HEK293 (cell line): ENCODE results near the gene PRSS33.

Source experiments
- GLI2 ChIP-seq: fragments of 450-650 bp; formaldehyde crosslinking; IDR thresholded peaks from 2 replicates; pipeline ENCODE4; 2017; ENCODE audit warnings: missing biosample characterization, missing genetic modification characterization, low read depth, borderline replicate concordance
- GLIS2 ChIP-seq: fragments of 450-650 bp; formaldehyde crosslinking; IDR thresholded peaks from 2 replicates; pipeline ENCODE4 v1.5.1; 2016; ENCODE audit warnings: missing biosample characterization, missing genetic modification characterization
- KLF10 ChIP-seq: fragments of 450-650 bp; IDR thresholded peaks from 2 replicates; pipeline ENCODE4 v1.5.1; 2018; ENCODE audit warnings: missing biosample characterization, mild to moderate bottlenecking, missing genetic modification characterization
- MYNN ChIP-seq: fragments of 450-650 bp; formaldehyde crosslinking; IDR thresholded peaks from 2 replicates; pipeline ENCODE4 v1.5.1; 2016; ENCODE audit warnings: missing biosample characterization, missing genetic modification characterization, borderline replicate concordance
- SP7 ChIP-seq: fragments of 450-650 bp; formaldehyde crosslinking; IDR thresholded peaks from 2 replicates; pipeline ENCODE4 v1.5.1; 2016; ENCODE audit warnings: missing biosample characterization, missing genetic modification characterization
- YY1 ChIP-seq: fragments of 450-650 bp; formaldehyde crosslinking; IDR thresholded peaks from 2 replicates; pipeline ENCODE4 v1.5.1; 2018; ENCODE audit warnings: missing biosample characterization, missing genetic modification characterization
- ZNF10 ChIP-seq: fragments of 450-650 bp; formaldehyde crosslinking; IDR thresholded peaks from 2 replicates; pipeline ENCODE4 v1.5.1; 2017; ENCODE audit warnings: missing biosample characterization, missing genetic modification characterization
- ZNF16 ChIP-seq: fragments of 450-650 bp; formaldehyde crosslinking; IDR thresholded peaks from 2 replicates; pipeline ENCODE4 v1.5.1; 2016; ENCODE audit warnings: low read depth, missing biosample characterization, missing genetic modification characterization
- ZNF19 ChIP-seq: fragments of 450-650 bp; formaldehyde crosslinking; IDR thresholded peaks from 2 replicates; pipeline ENCODE4; 2016; ENCODE audit warnings: missing biosample characterization, missing genetic modification characterization, low read depth
- ZNF324 ChIP-seq: fragments of 450-650 bp; formaldehyde crosslinking; IDR thresholded peaks from 2 replicates; pipeline ENCODE4 v1.5.1; 2016; ENCODE audit warnings: missing biosample characterization, missing genetic modification characterization
- ZNF335 ChIP-seq: fragments of 450-650 bp; formaldehyde crosslinking; conservative IDR thresholded peaks from 2 replicates; pipeline ENCODE4 v1.5.1; 2016; ENCODE audit warnings: missing biosample characterization, missing genetic modification characterization
- ZNF341 ChIP-seq: fragments of 450-650 bp; formaldehyde crosslinking; IDR thresholded peaks from 2 replicates; pipeline ENCODE4; 2016; ENCODE audit warnings: low read depth, missing biosample characterization, missing genetic modification characterization
- ZNF426 ChIP-seq: fragments of 450-650 bp; formaldehyde crosslinking; IDR thresholded peaks from 2 replicates; pipeline ENCODE4 v1.5.1; 2017; ENCODE audit warnings: missing biosample characterization, missing genetic modification characterization, mild to moderate bottlenecking, inconsistent platforms, moderate library complexity
- ZNF433 ChIP-seq: fragments of 450-650 bp; formaldehyde crosslinking; IDR thresholded peaks from 2 replicates; pipeline ENCODE4 v1.5.1; 2016; ENCODE audit warnings: missing biosample characterization, missing genetic modification characterization, low read depth
- ZNF510 ChIP-seq: fragments of 450-650 bp; formaldehyde crosslinking; IDR thresholded peaks from 2 replicates; pipeline ENCODE4 v1.5.1; 2018; ENCODE audit warnings: mild to moderate bottlenecking, missing genetic modification characterization, missing biosample characterization; ENCODE audit not compliant: insufficient replicate concordance
- ZNF513 ChIP-seq: fragments of 450-650 bp; IDR thresholded peaks from 2 replicates; pipeline ENCODE4 v1.5.1; 2018; ENCODE audit warnings: missing biosample characterization, missing genetic modification characterization
- ZNF521 ChIP-seq: fragments of 450-650 bp; formaldehyde crosslinking; IDR thresholded peaks from 2 replicates; pipeline ENCODE4 v1.5.1; 2017; ENCODE audit warnings: missing biosample characterization, mild to moderate bottlenecking, missing genetic modification characterization
- ZNF549 ChIP-seq: fragments of 450-650 bp; IDR thresholded peaks from 2 replicates; pipeline ENCODE4 v1.5.1; 2018; ENCODE audit warnings: missing biosample characterization, missing genetic modification characterization, mild to moderate bottlenecking, inconsistent platforms, moderate library complexity
- ZNF629 ChIP-seq: fragments of 450-650 bp; formaldehyde crosslinking; IDR thresholded peaks from 2 replicates; pipeline ENCODE4 v1.5.1; 2017; ENCODE audit warnings: missing biosample characterization, missing genetic modification characterization
- TF ChIP-seq, protein P1 (sequence below): fragments of 450-650 bp; formaldehyde crosslinking; IDR thresholded peaks from 2 replicates; pipeline ENCODE4 v1.5.1; 2016; ENCODE audit warnings: missing biosample characterization, missing genetic modification characterization, borderline replicate concordance
- TF ChIP-seq, protein P2 (sequence below): fragments of 450-650 bp; formaldehyde crosslinking; IDR thresholded peaks from 2 replicates; pipeline ENCODE4 v1.5.1; 2016; ENCODE audit warnings: missing biosample characterization, missing genetic modification characterization
- TF ChIP-seq, protein P3 (sequence below): fragments of 450-650 bp; formaldehyde crosslinking; IDR thresholded peaks from 2 replicates; pipeline ENCODE4 v1.5.1; 2017; ENCODE audit warnings: missing biosample characterization, mild to moderate bottlenecking, missing genetic modification characterization, moderate library complexity

PRSS33 gene

GRCh38 chr16:2835638-2836493 is 48.5 kb upstream of the PRSS33 start (continued):
- TF ChIP-seq, protein P1, sequence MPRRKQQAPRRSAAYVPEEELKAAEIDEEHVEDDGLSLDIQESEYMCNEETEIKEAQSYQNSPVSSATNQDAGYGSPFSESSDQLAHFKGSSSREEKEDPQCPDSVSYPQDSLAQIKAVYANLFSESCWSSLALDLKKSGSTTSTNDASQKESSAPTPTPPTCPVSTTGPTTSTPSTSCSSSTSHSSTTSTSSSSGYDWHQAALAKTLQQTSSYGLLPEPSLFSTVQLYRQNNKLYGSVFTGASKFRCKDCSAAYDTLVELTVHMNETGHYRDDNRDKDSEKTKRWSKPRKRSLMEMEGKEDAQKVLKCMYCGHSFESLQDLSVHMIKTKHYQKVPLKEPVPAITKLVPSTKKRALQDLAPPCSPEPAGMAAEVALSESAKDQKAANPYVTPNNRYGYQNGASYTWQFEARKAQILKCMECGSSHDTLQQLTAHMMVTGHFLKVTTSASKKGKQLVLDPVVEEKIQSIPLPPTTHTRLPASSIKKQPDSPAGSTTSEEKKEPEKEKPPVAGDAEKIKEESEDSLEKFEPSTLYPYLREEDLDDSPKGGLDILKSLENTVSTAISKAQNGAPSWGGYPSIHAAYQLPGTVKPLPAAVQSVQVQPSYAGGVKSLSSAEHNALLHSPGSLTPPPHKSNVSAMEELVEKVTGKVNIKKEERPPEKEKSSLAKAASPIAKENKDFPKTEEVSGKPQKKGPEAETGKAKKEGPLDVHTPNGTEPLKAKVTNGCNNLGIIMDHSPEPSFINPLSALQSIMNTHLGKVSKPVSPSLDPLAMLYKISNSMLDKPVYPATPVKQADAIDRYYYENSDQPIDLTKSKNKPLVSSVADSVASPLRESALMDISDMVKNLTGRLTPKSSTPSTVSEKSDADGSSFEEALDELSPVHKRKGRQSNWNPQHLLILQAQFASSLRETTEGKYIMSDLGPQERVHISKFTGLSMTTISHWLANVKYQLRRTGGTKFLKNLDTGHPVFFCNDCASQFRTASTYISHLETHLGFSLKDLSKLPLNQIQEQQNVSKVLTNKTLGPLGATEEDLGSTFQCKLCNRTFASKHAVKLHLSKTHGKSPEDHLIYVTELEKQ (tag by site-specific recombination), result no peak
- no peak for TF ChIP-seq ZNF341
- TF ChIP-seq ZNF433 (tag by site-specific recombination), result no peak
- TF ChIP-seq, protein P2, sequence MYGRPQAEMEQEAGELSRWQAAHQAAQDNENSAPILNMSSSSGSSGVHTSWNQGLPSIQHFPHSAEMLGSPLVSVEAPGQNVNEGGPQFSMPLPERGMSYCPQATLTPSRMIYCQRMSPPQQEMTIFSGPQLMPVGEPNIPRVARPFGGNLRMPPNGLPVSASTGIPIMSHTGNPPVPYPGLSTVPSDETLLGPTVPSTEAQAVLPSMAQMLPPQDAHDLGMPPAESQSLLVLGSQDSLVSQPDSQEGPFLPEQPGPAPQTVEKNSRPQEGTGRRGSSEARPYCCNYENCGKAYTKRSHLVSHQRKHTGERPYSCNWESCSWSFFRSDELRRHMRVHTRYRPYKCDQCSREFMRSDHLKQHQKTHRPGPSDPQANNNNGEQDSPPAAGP (tag by site-specific recombination), result peak; percentile 72; the same call in 1 of the 2 replicates
- TF ChIP-seq GLIS2 (tag by site-specific recombination), result no peak
- no peak for TF ChIP-seq ZNF521 (tag by site-specific recombination)
- TF ChIP-seq, protein P3, sequence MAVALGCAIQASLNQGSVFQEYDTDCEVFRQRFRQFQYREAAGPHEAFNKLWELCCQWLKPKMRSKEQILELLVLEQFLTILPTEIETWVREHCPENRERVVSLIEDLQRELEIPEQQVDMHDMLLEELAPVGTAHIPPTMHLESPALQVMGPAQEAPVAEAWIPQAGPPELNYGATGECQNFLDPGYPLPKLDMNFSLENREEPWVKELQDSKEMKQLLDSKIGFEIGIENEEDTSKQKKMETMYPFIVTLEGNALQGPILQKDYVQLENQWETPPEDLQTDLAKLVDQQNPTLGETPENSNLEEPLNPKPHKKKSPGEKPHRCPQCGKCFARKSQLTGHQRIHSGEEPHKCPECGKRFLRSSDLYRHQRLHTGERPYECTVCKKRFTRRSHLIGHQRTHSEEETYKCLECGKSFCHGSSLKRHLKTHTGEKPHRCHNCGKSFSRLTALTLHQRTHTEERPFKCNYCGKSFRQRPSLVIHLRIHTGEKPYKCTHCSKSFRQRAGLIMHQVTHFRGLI (tag by site-specific recombination), result no peak
- no peak for TF ChIP-seq ZNF513 (tag by site-specific recombination)
- peak; percentile 86 for TF ChIP-seq ZNF629 (tag by site-specific recombination)
- peak; percentile 87 for TF ChIP-seq SP7 (tag by site-specific recombination)
- TF ChIP-seq ZNF10 (tag by site-specific recombination), result 0 out of 2 replicates have a peak, but pooled peaks have one; percentile 50
- TF ChIP-seq MYNN, result no peak
- no peak for TF ChIP-seq ZNF324
- TF ChIP-seq KLF10, result no peak
- TF ChIP-seq ZNF510 (tag by site-specific recombination), result no peak
- no peak for TF ChIP-seq ZNF426
- TF ChIP-seq YY1 (tag by site-specific recombination), result no peak
- no peak for TF ChIP-seq ZNF549
- TF ChIP-seq ZNF16 (tag by site-specific recombination), result no peak
- TF ChIP-seq GLI2 (tag by site-specific recombination), result no peak
- peak; percentile 75 for TF ChIP-seq ZNF335 (tag by site-specific recombination)
- TF ChIP-seq ZNF19 (tag by site-specific recombination), result no peak
